Osteoblast (primary cell): ENCODE measurements around the gene THAP11. TPM values are rescaled to one million over a fixed set of nuclear protein-coding genes. Genes with fewer than 3 reads are reported as not detected.

ENCODE experiments used
- DNase-seq: peaks from one replicate; pipeline ENCODE4 v3.0.0; 2011; ENCODE audit warnings: low spot score, mixed read lengths; ENCODE audit not compliant: insufficient read length; ENCODE audit errors: missing footprints
- H2AFZ ChIP-seq: 2 replicates; pipeline ENCODE4 v1.6.0; 2011; ENCODE audit warnings: mild to moderate bottlenecking, low read length
- H3K27ac ChIP-seq: 2 replicates; pipeline ENCODE4 v1.5.1; 2011; ENCODE audit warnings: mild to moderate bottlenecking, low read depth, low read length, moderate library complexity
- H3K27me3 ChIP-seq: 2 replicates; pipeline ENCODE4 v1.6.0; 2012; ENCODE audit warnings: mild to moderate bottlenecking, control low read depth, inconsistent platforms, low read length, moderate library complexity; ENCODE audit not compliant: insufficient read depth
- H3K36me3 ChIP-seq: 2 replicates; pipeline ENCODE4 v1.5.1; 2011; ENCODE audit warnings: mild to moderate bottlenecking, low read length, control low read depth, moderate library complexity; ENCODE audit not compliant: insufficient read depth
- H3K4me1 ChIP-seq: 2 replicates; pipeline ENCODE4 v1.5.1; 2011; ENCODE audit warnings: mild to moderate bottlenecking, low read length, control low read depth, moderate library complexity; ENCODE audit not compliant: insufficient read depth
- H3K4me2 ChIP-seq: 2 replicates; pipeline ENCODE4 v1.6.0; 2011; ENCODE audit warnings: mild to moderate bottlenecking, low read length; ENCODE audit not compliant: insufficient read depth
- H3K4me3 ChIP-seq: fragments of 200-600 bp; sonication (generic); 3 replicates; pipeline ENCODE4 v1.5.1; 2012; ENCODE audit warnings: mild to moderate bottlenecking, low read length, inconsistent platforms; ENCODE audit not compliant: insufficient read depth
- H3K79me2 ChIP-seq: 2 replicates; pipeline ENCODE4 v1.6.0; 2012; ENCODE audit warnings: mild to moderate bottlenecking, low read length, control low read depth, inconsistent platforms; ENCODE audit not compliant: insufficient read depth
- H3K9me3 ChIP-seq: 2 replicates; pipeline ENCODE4 v1.5.1; 2011; ENCODE audit warnings: low read depth, low read length, control low read depth
- H4K20me1 ChIP-seq: 2 replicates; pipeline ENCODE4 v1.6.0; 2012; ENCODE audit warnings: mild to moderate bottlenecking, low read length, control low read depth; ENCODE audit not compliant: insufficient read depth
- total RNA-seq: library from RNA; depleted of rRNA; stranded (reverse); fragments of >200 nt; gene quantifications from 2 replicates; pipeline ENCODE4 v1.2.3, GENCODE V29; 2012
- TF ChIP-seq, protein P1 (sequence below): IDR thresholded peaks from 2 replicates; pipeline ENCODE4 v1.5.1; 2011; ENCODE audit warnings: mild to moderate bottlenecking, low read depth, low read length, moderate library complexity; ENCODE audit errors: extremely low read depth

THAP11 gene
- total RNA-seq, 1 donor = 25.7 TPM

DNA sequence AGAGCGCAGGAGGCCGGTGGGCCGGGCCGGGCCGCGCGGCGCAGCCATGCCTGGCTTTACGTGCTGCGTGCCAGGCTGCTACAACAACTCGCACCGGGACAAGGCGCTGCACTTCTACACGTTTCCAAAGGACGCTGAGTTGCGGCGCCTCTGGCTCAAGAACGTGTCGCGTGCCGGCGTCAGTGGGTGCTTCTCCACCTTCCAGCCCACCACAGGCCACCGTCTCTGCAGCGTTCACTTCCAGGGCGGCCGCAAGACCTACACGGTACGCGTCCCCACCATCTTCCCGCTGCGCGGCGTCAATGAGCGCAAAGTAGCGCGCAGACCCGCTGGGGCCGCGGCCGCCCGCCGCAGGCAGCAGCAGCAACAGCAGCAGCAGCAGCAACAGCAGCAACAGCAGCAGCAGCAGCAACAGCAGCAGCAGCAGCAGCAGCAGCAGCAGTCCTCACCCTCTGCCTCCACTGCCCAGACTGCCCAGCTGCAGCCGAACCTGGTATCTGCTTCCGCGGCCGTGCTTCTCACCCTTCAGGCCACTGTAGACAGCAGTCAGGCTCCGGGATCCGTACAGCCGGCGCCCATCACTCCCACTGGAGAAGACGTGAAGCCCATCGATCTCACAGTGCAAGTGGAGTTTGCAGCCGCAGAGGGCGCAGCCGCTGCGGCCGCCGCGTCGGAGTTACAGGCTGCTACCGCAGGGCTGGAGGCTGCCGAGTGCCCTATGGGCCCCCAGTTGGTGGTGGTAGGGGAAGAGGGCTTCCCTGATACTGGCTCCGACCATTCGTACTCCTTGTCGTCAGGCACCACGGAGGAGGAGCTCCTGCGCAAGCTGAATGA is 606 bp downstream of the THAP11 start:
- peaks cover 8% of the 10 kb centered on the region for H4K20me1 ChIP-seq
- DNase-seq = peak; percentile 89
- H3K9me3 ChIP-seq = no peaks in the 10 kb centered on the region
- peaks cover 38% of the 10 kb centered on the region for H3K4me1 ChIP-seq
- no peaks in the 10 kb centered on the region for H3K36me3 ChIP-seq
- H2AFZ ChIP-seq = peak overlapping the region; percentile 100
- H3K4me3 ChIP-seq = peak overlapping the region; percentile 98
- peaks cover 43% of the 10 kb centered on the region for H3K79me2 ChIP-seq
- TF ChIP-seq, protein P1, sequence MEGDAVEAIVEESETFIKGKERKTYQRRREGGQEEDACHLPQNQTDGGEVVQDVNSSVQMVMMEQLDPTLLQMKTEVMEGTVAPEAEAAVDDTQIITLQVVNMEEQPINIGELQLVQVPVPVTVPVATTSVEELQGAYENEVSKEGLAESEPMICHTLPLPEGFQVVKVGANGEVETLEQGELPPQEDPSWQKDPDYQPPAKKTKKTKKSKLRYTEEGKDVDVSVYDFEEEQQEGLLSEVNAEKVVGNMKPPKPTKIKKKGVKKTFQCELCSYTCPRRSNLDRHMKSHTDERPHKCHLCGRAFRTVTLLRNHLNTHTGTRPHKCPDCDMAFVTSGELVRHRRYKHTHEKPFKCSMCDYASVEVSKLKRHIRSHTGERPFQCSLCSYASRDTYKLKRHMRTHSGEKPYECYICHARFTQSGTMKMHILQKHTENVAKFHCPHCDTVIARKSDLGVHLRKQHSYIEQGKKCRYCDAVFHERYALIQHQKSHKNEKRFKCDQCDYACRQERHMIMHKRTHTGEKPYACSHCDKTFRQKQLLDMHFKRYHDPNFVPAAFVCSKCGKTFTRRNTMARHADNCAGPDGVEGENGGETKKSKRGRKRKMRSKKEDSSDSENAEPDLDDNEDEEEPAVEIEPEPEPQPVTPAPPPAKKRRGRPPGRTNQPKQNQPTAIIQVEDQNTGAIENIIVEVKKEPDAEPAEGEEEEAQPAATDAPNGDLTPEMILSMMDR = peak; percentile 41
- H3K27me3 ChIP-seq = no peaks in the 10 kb centered on the region
- peak overlapping the region; percentile 95 for H3K4me2 ChIP-seq
- peak overlapping the region; percentile 91 for H3K27ac ChIP-seq

DNA sequence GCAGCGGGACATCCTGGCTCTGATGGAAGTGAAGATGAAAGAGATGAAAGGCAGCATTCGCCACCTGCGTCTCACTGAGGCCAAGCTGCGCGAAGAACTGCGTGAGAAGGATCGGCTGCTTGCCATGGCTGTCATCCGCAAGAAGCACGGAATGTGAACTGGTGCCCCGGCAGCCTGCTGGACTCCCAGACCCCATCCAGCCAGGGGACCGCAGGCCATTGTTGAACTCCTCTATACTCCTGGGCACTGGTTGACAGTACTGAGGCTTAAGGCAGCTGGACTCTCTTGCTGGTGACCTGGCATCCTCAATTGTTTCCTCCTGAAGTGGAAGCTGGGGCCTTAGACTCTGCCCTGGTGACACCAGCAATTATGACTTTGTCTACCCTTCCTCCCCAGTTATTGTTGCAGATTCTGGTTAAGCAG is 1.2 kb downstream of the THAP11 start:
- H2AFZ ChIP-seq = peak overlapping the region; percentile 40

DNA sequence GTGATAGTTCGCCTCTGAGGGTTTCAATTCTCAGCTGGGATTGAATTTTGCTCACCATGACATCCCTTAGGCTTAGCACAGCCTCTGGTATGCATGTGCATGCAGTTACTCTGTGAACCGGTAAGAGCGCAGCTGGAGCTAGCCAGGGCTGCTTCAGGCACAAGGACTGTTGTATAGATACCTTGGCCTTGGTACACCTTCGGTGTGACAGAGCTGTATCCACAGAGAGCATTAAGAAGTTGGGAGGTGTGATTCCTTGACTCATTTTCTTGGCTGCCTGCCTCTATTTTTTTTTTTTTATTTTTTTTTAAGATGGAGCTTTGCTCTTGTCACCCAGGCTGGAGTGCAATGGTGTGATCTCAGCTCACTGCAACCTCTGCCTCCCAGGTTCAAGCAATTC is 2.4 kb downstream of the THAP11 start:
- TF ChIP-seq, protein P1 = peak; percentile 28
- peaks cover 44% of the 10 kb centered on the region for H3K4me1 ChIP-seq
- DNase-seq = peak; percentile 93
- H3K4me2 ChIP-seq = peak overlapping the region; percentile 95
- H4K20me1 ChIP-seq = peaks cover 15% of the 10 kb centered on the region
- H2AFZ ChIP-seq = no peak overlapping the region
- H3K79me2 ChIP-seq = peaks cover 60% of the 10 kb centered on the region
- H3K27me3 ChIP-seq = no peaks in the 10 kb centered on the region
- H3K36me3 ChIP-seq = peaks cover 3% of the 10 kb centered on the region
- no peaks in the 10 kb centered on the region for H3K9me3 ChIP-seq
- H3K4me3 ChIP-seq = peak overlapping the region; percentile 1
- peak overlapping the region; percentile 91 for H3K27ac ChIP-seq

More for the DNA sequence above, 1.2 kb downstream of the THAP11 start:
- peaks cover 44% of the 10 kb centered on the region for H3K4me1 ChIP-seq
- H4K20me1 ChIP-seq = peaks cover 8% of the 10 kb centered on the region
- no peaks in the 10 kb centered on the region for H3K27me3 ChIP-seq
- H3K4me3 ChIP-seq = peak overlapping the region; percentile 98
- H3K9me3 ChIP-seq = no peaks in the 10 kb centered on the region
- H3K27ac ChIP-seq = peak overlapping the region; percentile 91
- H3K79me2 ChIP-seq = peaks cover 49% of the 10 kb centered on the region
- DNase-seq = peak; percentile 89
- TF ChIP-seq, protein P1 = no peak
- H3K4me2 ChIP-seq = peak overlapping the region; percentile 95
- no peaks in the 10 kb centered on the region for H3K36me3 ChIP-seq

DNA sequence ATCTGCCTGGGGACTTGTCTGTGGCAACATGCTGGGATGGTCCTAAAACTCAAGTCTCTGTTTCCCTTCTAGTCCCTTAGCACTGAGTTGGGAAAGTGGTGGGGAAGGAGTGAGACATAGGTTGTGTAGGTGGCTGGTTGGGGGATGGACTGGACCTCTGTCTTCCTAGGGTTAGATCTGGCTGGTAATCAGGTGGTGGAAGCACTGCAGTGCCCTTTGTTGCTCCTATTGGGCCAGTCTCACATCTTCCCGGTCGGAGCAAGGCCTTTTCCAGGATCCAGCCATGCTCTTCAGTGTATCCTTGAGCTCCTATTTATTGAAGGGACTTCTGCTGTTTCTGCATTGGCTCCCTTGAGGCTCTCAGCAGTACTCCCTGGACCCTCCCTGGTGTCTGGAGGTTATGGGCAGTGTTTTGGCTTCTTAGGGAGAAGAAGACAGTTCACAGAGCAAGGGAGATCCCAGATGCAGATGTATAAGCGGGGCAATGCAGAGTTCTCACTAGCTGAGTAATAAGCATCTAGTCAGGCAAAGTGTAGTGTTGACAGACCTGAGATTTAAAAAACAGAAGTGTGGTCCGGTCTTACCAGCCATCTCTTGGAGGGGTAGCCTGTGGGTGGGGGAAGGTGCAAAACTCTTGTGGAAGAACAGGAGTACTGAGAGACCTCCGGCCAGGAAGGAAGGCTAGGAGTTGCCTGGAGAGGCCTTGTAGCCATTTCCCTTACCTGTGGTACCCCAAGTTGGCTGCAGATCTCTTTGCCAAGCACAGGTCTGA is 3.4 kb downstream of the THAP11 start:
- no peak for DNase-seq
- TF ChIP-seq, protein P1 = no peak
- Histone ChIP-seq H3K9me3 (no peaks in the 10 kb centered on the region), H3K79me2 (peaks cover 68% of the 10 kb centered on the region), H3K36me3 (peaks cover 7% of the 10 kb centered on the region), H3K27me3 (no peaks in the 10 kb centered on the region), H3K4me2 (peak overlapping the region; percentile 87), H3K4me1 (peaks cover 44% of the 10 kb centered on the region), H3K27ac (peak overlapping the region; percentile 86), H4K20me1 (peaks cover 20% of the 10 kb centered on the region), H2AFZ (peak overlapping the region; percentile 82), H3K4me3 (peak overlapping the region; percentile 98)
